Measurements from ENCODE around the gene GOLGA6A. TPM values are rescaled to one million over a fixed set of nuclear protein-coding genes. Genes with fewer than 3 reads are reported as not detected.
"Not testable (repeated sequence)": the region's sequence is repeated elsewhere in the genome, so short reads cannot be mapped to it uniquely, and the experiment has no call there.

Gene GOLGA6A
- total and polyA plus RNA-seq, 2 of the 8 experiments (the other 6 are each of a cell fraction or from before 2014, with no cell fraction given), result 0.80 to 1.0 TPM

GRCh38 chr15:74065684-74066411, 16.5 kb downstream of the GOLGA6A start:
- peak in 1 of 2 experiments; percentile 90 for DNase-seq (ENCODE audit: low read depth in 1 of 2, low spot score in 2 of 2)
- H3K4me2 ChIP-seq (ENCODE audit: insufficient read depth in 1 of 2, low read depth in 2 of 2, low read length in 2 of 2); H2AK5ac ChIP-seq (ENCODE audit: low read depth, low read length); H3K36me3 ChIP-seq (ENCODE audit: control insufficient read depth in 2 of 4, insufficient read depth in 4 of 4, low read length in 3 of 4); H2AFZ ChIP-seq (ENCODE audit: low read length); H3K79me2 ChIP-seq (ENCODE audit: control insufficient read depth in 1 of 2, insufficient read depth in 2 of 2, low read length in 2 of 2); H4K8ac ChIP-seq (ENCODE audit: extremely low read depth, insufficient read depth, low read length); H3K9ac ChIP-seq (replicated peaks in 1 of 4; ENCODE audit: extremely low read depth in 1 of 4, low read depth in 3 of 4, low read length in 3 of 4); H3K23ac ChIP-seq (ENCODE audit: insufficient read length); H3K14ac ChIP-seq (ENCODE audit: insufficient read length); H3K79me1 ChIP-seq (ENCODE audit: low read depth, low read length); H2BK15ac ChIP-seq (ENCODE audit: low read length); H2BK12ac ChIP-seq (ENCODE audit: low read depth, low read length); FAIRE-seq; H4K20me1 ChIP-seq (replicated peaks in 1 of 2; ENCODE audit: control insufficient read depth in 1 of 2, insufficient read depth in 2 of 2, low read length in 2 of 2); H4K5ac ChIP-seq (ENCODE audit: insufficient read length, low read depth, low read length); H3K23me2 ChIP-seq (ENCODE audit: low read depth, low read length); H3K27ac ChIP-seq (ENCODE audit: low read depth, low read length); H2BK120ac ChIP-seq (replicated peaks; ENCODE audit: low read depth, low read length); H2BK5ac ChIP-seq (ENCODE audit: low read depth, low read length); H3K27me3 ChIP-seq (replicated peaks in 1 of 4; ENCODE audit: control insufficient read depth in 3 of 4, extremely low read depth in 1 of 4, insufficient read depth in 3 of 4, low read length in 3 of 4); H3K4ac ChIP-seq (replicated peaks; ENCODE audit: insufficient read length, low read depth, low read length); H2BK20ac ChIP-seq (ENCODE audit: low read length); H3K56ac ChIP-seq (replicated peaks; ENCODE audit: insufficient read length, low read depth, low read length); POLR2A ChIA-PET (ENCODE audit: partially characterized antibody); H4K91ac ChIP-seq (replicated peaks; ENCODE audit: insufficient read length, low read length); H3K4me1 ChIP-seq (replicated peaks in 1 of 4; ENCODE audit: control insufficient read depth in 3 of 4, insufficient read depth in 4 of 4, low read length in 3 of 4); H3K18ac ChIP-seq (ENCODE audit: extremely low read depth, low read length); H3K4me3 ChIP-seq (ENCODE audit: extremely low read depth in 1 of 4, insufficient read depth in 2 of 4, low read depth in 3 of 4, low read length in 4 of 4); H3K9me3 ChIP-seq (ENCODE audit: insufficient read depth in 2 of 2, low read depth in 1 of 2, low read length in 1 of 2): not testable (repeated sequence)
- peak in 1 of 3 experiments; percentile 26; a peak in 1 of 4 replicates for TF ChIP-seq CTCF (IDR thresholded peaks at IDR 0.05; ENCODE audit: control extremely low read depth in 1 of 3, insufficient read depth in 1 of 3, low read depth in 1 of 3, low read length in 3 of 3)
- CTCF ChIA-PET (ENCODE audit: partially characterized antibody), result interaction anchor here (0.7 to 2.0 kb wide), 6 partner anchors 12 to 257 kb away, joined by 3 to 7 read pairs (median 6); no protein-coding TSS in a partner anchor
- WGBS, 2 experiments (ENCODE audit: extremely low coverage in 1 of 2, insufficient coverage in 1 of 2, insufficient read length in 1 of 2, insufficient replicate concordance in 2 of 2, low coverage in 1 of 2, low lambda C conversion rate in 2 of 2, missing lambda C conversion rate in 1 of 2), result 7% methylated on average over 5 of the region's 13 CpGs; no CpG with 5 or more reads in 1 of the 2 experiments

All from H1 (cell line).